C4-2B (cell line): ENCODE results near the gene TICRR.

Source experiments
- H3K27ac ChIP-seq: fragments of 450-650 bp; 2 replicates; pipeline ENCODE4 v1.5.1; 2017
- ZFX ChIP-seq: fragments of 450-650 bp; IDR thresholded peaks from 2 replicates; pipeline ENCODE4 v1.6.1; 2017
- TF ChIP-seq, protein P1 (sequence below): fragments of 450-650 bp; conservative IDR thresholded peaks from 2 replicates; pipeline ENCODE4 v1.5.1; 2017; ENCODE audit warnings: mild to moderate bottlenecking

Gene TICRR

DNA sequence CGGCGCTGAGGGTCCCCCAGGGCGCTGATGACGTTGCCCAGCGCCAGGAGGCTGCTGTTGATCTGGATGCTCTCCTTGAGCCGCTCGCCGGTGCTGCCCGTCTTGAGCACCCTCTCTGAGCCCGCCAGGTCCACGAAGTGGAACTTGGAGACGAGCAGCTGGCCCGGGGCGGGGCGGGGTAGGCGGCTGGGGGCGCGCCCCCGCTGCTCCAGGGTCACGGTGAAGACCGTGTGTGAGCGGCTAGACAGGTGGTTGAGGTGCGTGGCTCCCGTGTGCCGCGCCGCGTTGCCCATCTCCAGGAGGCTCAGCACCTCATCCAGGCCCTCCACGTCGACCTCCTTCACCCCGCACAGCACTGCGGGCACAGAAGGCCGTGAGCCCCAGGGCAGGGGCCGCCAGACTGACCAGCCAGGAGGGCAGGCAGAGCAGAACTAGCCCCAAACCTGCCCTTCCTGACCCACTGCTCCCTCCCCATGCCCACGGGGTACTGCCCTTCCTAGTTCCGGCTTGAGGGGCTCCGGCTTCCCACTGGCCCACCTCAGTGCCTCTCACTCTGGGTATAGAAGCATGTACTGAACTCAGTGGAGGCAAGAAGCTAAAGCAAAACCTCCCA is 73.8 kb downstream of the TICRR start:
- TF ChIP-seq ZFX = no peak
- TF ChIP-seq, protein P1, sequence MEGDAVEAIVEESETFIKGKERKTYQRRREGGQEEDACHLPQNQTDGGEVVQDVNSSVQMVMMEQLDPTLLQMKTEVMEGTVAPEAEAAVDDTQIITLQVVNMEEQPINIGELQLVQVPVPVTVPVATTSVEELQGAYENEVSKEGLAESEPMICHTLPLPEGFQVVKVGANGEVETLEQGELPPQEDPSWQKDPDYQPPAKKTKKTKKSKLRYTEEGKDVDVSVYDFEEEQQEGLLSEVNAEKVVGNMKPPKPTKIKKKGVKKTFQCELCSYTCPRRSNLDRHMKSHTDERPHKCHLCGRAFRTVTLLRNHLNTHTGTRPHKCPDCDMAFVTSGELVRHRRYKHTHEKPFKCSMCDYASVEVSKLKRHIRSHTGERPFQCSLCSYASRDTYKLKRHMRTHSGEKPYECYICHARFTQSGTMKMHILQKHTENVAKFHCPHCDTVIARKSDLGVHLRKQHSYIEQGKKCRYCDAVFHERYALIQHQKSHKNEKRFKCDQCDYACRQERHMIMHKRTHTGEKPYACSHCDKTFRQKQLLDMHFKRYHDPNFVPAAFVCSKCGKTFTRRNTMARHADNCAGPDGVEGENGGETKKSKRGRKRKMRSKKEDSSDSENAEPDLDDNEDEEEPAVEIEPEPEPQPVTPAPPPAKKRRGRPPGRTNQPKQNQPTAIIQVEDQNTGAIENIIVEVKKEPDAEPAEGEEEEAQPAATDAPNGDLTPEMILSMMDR = no peak
- no peak overlapping the region for H3K27ac ChIP-seq

DNA sequence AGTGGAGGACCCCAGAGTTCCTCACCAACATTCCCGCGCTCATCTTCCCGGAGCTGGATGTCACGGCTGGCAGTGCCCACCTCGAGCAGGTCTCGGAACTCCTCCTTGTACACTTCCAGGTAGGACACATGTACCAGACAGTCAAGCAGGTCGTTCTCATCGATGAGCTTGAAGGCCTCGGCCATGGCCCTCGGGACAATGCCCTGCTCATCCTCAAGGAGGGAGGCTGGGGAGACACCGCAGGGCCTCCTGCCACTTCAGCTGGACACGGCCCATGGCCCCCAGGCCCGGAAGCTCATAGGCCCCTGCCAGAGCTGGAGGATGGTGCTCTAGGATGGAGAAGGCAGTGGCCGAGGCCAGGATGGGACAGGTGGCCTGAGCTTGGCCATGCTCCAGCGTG is 74.4 kb downstream of the TICRR start:
- TF ChIP-seq ZFX = no peak
- TF ChIP-seq, protein P1 = no peak
- H3K27ac ChIP-seq = no peak overlapping the region

DNA sequence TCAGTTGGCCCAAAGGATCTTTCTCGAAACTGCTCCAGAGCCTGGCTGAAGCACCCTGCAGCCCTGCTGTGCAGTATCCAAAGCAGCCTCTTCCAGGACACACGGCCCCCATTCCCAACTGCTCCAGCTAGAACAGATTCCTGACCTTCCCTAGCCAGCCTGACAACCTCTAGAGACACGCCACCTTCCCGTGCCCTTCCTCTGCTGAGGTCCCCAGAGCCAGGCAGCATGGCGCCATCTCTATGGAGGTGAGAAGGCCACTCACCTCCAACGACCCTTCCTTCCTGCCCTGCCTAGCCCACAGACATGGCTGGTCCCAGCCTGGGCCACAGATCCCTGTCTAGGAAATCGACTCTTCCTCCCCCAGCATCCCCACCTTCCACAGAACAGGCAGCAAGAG is 76.9 kb downstream of the TICRR start:
- TF ChIP-seq, protein P1 = no peak
- no peak for TF ChIP-seq ZFX
- H3K27ac ChIP-seq = no peak overlapping the region

DNA sequence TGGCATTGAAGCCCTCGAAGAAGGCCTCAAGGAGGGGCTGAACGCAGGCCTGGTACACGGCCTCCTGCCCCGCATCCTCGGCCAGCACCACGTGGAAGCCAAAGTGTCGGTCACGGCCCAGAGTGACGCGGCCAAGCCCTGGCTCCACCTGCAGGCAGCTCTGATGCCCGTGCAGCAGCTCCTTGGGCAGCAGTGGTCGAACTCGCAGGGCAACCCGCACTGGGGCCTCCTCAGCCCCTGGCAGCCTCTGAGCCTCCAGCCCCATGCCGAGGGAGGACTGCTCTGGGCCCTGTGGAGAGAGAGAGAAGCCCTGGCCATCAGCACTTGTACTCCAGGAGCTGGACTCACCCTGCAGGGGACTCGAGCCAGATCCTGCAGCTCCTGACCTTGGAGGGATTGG is 77.4 kb downstream of the TICRR start:
- no peak overlapping the region for H3K27ac ChIP-seq
- TF ChIP-seq ZFX = no peak
- TF ChIP-seq, protein P1 = no peak; the same call in 1 of the 2 replicates

DNA sequence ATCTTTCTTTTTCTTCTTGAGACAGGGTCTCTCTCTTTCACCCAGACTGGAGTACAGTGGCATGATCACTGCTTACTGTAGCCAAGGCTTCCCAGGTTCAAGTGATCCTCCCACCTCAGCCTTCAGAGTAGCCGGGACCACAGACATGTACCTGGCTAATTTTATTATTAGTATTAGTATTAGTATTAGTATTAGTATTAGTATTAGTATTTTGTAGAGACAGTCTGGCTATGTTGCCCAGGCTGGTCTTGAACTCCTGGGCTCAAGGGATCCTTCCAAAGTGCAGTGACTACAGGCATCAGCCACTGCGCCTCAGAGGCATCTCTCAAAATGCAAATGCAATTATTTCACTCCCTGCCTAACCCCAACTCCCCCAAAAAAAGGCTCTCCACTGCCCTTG is 78.3 kb downstream of the TICRR start:
- TF ChIP-seq ZFX = no peak
- TF ChIP-seq, protein P1 = no peak

DNA sequence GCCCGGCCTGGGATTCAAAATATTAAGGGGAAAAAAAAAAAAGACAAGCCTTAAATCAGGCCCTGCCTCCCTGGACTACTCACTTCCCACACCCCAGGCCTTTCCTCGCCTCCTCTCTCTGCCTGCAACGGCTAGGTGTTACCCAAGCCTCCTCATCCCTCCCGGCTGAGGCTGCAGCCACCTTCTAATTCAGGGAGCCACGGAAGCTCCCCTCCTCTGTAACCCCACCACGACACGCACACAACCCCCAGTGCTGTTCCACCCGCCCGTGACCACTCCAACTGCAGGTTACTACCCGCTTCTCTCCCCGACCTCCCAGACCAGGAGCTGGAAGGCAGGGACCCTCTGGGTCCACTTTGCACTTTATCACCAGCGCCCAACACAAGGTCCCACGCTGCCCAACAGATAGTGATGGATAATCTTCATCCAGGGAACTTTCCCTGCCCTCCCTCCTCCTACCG is 79.1 kb downstream of the TICRR start:
- no peak overlapping the region for H3K27ac ChIP-seq
- TF ChIP-seq, protein P1 = no peak
- TF ChIP-seq ZFX = no peak

More for the DNA sequence above, 78.3 kb downstream of the TICRR start:
- no peak overlapping the region for H3K27ac ChIP-seq

DNA sequence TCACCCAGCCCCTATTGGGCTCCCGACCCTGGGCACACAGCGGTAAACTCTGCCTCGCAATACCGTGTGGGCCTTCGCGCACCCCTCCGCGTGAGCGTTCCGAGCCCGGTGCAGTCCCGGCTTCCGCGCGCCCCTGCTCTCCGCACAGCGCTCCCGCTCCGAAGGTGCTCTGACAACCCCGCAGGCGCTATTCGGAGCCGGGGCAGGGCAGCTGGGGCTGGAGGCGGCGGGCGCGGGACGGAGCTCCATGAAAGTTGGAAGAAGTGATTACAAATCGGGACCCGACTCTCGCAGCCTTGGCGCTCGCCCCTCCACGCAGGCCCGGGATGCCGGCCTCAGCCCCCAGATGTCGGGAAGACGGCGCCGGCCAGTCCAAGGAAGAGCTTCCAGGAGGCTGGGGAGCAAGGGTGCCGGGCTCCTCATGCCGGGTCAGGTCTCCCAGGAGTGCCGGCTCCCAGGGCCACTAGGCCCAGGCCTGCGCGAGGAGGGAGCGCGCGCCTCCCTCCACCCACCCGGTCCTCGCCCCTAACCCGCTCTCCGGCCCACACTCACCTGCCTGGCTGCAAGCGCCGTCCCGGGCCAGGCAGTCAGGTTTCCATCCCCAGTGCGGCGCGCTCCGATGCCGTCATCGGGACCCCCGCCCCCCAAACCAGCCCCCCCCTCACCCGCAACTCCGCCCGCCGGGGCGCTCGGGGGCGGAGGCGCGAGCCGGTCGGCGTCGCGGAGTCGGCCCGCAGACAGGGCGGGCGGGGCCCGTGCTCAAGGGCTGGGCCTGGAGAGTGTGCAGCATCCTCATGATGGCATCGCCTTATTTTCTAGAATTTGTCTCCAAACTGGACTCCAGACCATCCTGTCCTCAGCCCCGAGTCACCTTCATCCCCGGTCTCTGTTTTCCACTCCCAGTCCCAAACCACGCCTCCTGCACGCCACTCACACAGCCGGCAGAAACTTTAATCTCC is 79.9 kb downstream of the TICRR start, which contains the start of gene KIF7:
KIF7 (minus strand) TSS at position 621 of the 959 bp plus-strand sequence. CDS start 2,537 bp downstream, outside the sequence.
- no peak within 1 kb of the TSS for H3K27ac ChIP-seq
- TF ChIP-seq, protein P1 = no peak
- TF ChIP-seq ZFX = no peak
